Fibroblast of pulmonary artery (primary cell): ENCODE data around the gene SLC4A5.
"Not testable (repeated sequence)": the region's sequence is repeated elsewhere in the genome, so short reads cannot be mapped to it uniquely, and the experiment has no call there.

ENCODE experiments used
- DNase-seq: peaks from one replicate; pipeline ENCODE4 v3.0.0-alpha.2; 2010; ENCODE audit warnings: low read depth
- H3K4me3 ChIP-seq: replicated peaks from 2 replicates; pipeline ENCODE4 v1.5.1; 2011; ENCODE audit warnings: low read depth, mild to moderate bottlenecking, control low read depth, low read length, moderate library complexity
- TF ChIP-seq, protein P1 (sequence below): IDR thresholded peaks from 2 replicates; pipeline ENCODE4 v1.5.1; 2011; ENCODE audit warnings: mild to moderate bottlenecking, control low read depth, low read length, inconsistent platforms; ENCODE audit errors: missing control alignments

SLC4A5 gene

GRCh38 chr2:74347742-74348141 is 4.5 kb upstream of the SLC4A5 start:
- no peak overlapping the region for H3K4me3 ChIP-seq
- DNase-seq, result no peak
- TF ChIP-seq, protein P1, sequence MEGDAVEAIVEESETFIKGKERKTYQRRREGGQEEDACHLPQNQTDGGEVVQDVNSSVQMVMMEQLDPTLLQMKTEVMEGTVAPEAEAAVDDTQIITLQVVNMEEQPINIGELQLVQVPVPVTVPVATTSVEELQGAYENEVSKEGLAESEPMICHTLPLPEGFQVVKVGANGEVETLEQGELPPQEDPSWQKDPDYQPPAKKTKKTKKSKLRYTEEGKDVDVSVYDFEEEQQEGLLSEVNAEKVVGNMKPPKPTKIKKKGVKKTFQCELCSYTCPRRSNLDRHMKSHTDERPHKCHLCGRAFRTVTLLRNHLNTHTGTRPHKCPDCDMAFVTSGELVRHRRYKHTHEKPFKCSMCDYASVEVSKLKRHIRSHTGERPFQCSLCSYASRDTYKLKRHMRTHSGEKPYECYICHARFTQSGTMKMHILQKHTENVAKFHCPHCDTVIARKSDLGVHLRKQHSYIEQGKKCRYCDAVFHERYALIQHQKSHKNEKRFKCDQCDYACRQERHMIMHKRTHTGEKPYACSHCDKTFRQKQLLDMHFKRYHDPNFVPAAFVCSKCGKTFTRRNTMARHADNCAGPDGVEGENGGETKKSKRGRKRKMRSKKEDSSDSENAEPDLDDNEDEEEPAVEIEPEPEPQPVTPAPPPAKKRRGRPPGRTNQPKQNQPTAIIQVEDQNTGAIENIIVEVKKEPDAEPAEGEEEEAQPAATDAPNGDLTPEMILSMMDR, result no peak

- DNase-seq, result no peak
- H3K4me3 ChIP-seq, result no peak overlapping the region
- TF ChIP-seq, protein P1, result no peak
These were observed 4.1 kb upstream of the SLC4A5 start for GRCh38 chr2:74347303-74347702.

DNA sequence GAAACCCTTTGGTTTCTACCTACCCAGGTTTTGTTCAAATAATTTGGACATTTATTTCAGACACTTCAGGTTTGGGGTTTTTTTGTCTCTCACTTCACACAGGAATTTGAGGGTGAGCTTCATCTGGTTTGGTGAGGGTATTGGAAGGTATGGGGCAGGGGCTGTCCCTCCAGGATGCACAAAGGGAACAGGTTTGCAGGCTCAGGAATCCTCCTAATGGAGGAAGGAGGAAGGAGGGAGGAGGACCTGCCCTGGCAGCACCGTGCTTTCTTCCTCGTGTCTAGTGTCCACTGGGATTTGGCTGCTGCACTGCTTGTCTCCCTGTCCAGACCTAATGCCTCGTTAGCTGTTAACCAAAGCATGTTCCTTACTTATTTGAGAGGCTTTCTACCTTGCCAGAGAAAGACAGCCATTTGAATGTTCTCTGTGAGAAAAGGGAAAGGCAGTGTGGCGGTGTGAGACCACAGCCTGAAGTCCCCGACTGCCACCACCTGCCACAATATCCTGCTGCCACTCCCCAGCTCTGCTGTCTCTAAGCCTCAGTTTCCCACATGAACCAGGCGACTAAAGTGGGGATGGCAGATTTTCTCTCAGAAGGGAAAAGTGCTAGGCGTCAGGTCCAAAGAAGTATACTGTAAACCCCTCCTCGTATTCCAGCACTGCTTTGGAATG is 2.2 kb upstream of the SLC4A5 start:
- TF ChIP-seq, protein P1, result no peak
- DNase-seq, result no peak
- H3K4me3 ChIP-seq, result no peak overlapping the region

DNA sequence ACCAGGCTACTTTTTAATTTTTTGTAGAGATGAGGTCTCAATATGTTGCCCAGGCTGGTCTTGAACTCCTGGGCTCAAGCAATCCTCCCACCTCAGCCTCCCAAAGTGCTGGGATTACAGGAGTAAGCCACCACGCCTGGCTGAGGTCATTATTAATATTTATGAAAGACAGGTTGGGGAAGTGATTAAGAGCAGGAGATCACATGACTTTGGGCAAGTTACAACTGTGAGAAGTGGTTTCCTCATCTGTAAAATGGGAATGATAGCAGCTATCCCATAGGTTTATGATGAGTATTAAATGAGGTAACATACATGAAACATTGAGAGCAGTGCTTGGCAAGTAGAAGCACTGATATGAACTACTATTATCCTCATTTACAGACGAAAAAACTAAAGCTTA is 7.0 kb downstream of the SLC4A5 start:
- not testable (repeated sequence) for H3K4me3 ChIP-seq, DNase-seq

- TF ChIP-seq, protein P1, result peak; percentile 97
- no peak overlapping the region for H3K4me3 ChIP-seq
- peak; percentile 82 for DNase-seq
These were observed 8.3 kb downstream of the SLC4A5 start for GRCh38 chr2:74334931-74335333.

DNA sequence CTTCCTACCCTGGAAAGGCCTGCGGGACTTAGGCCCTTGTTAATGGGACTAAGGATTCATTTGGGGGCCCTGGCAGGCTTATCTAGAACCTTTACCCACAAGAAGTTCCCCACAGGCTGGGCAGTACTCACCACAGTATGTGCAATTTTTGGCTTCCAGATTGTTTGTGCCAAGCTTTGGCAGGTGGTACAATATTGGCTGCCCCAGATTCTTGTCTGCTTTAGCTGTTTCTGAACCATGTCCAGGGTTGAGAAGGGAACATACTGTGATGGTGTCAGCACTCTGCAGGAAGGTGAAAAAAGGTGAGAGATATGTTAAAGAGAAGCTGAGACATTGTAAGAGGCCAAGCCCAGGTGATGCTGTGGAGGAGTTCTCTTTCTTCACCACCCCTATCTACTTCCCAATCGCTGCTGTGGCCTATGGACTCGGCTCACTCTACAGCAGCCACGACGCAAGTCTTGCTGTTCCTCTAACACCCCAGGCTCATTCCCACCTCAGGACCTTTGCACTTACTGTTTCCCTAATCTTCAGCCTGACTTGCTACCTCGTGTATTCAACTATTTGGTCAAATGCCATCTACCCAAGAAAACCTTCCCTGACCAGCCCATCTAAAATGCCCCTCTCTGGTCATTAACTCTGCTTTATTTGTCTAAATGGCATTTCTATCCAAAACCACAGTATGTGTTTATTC is 9.2 kb downstream of the SLC4A5 start:
- no peak overlapping the region for H3K4me3 ChIP-seq
- no peak for DNase-seq
- TF ChIP-seq, protein P1, result no peak

DNA sequence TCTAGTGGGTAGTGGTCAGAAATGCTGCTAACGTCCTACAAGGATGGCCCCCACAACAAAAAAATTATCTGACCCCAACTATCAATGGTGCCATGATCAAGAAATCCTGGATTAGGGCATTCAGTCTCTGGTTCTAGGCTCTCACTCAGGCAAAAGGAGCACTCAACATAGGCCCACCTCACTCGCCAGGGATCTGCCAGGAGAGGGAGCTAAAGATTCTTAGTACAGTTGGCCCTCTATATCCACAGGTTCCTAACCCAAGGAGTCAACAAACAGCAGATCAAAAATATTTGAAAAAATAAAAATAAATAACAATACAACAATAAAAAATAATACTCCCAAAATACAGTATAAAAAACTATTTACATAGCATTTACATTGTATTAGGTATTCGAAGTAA is 10.0 kb downstream of the SLC4A5 start:
- peak; percentile 68 for DNase-seq

More for the DNA sequence above, 10.0 kb downstream of the SLC4A5 start:
- TF ChIP-seq, protein P1, result peak; percentile 72
- no peak overlapping the region for H3K4me3 ChIP-seq
